ENCODE measurements around the gene ERFE. TPM values are rescaled to one million over a fixed set of nuclear protein-coding genes. Genes with fewer than 3 reads are reported as not detected.

Gene ERFE
- total RNA-seq, 1 donor from 2014 or later = 0.44 TPM

DNA sequence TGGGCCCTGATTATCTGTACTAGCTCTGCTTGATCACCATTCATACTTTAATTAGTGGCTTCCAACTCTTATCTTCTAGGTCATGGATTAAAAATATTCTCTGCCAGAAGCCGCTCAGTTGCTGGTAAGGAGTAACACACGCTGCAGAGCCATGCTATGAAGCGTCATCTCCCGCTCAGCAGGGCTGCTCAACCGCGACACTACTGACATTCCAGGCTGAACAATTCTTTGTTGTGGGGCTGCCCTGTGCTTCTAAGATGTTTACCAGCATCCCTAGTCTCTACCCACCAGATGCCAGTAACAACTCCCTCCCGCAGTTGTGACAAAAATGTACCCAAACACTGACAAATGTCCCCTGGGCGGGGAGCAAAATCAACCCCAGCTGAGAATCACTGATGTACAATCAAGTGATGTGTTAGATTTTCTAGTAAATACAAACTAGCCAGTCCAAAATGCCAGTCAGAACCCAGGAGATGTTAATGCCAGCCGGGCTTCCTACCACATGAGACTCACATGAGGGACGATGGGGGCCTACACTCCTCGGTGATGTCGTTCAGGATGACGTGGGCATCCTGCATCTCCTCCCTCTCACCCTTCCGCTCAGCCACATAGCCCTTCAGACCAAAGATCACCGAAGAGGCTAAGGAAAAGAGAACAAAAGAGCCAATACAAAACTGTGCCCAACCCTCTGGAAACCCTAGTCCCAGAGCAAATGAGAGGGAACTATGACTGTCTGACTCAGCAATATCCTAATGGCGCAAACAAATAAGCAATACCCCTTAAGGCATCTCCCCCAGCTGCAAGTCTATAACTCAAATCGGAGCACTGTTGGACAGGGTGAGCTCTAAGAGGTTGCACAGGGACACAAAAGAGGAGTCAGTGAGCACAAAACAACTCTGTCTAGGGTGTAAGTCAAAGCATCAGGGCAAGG lies 29.1 kb downstream of the ERFE start:
- Histone ChIP-seq H3K36me3 (peaks cover 100% of the 10 kb centered on the region), H3K4me1 (peaks cover 32% of the 10 kb centered on the region), H3K27ac (replicated peaks) (peak overlapping the region; percentile 28), H3K9me3 (replicated peaks) (no peaks in the 10 kb centered on the region), H3K27me3 (ENCODE audit: low read depth) (no peaks in the 10 kb centered on the region), H3K4me3 (no peak overlapping the region)
- intact Hi-C loops (cut with micrococcal nuclease) = no loop called here
- TF ChIP-seq, protein P1, sequence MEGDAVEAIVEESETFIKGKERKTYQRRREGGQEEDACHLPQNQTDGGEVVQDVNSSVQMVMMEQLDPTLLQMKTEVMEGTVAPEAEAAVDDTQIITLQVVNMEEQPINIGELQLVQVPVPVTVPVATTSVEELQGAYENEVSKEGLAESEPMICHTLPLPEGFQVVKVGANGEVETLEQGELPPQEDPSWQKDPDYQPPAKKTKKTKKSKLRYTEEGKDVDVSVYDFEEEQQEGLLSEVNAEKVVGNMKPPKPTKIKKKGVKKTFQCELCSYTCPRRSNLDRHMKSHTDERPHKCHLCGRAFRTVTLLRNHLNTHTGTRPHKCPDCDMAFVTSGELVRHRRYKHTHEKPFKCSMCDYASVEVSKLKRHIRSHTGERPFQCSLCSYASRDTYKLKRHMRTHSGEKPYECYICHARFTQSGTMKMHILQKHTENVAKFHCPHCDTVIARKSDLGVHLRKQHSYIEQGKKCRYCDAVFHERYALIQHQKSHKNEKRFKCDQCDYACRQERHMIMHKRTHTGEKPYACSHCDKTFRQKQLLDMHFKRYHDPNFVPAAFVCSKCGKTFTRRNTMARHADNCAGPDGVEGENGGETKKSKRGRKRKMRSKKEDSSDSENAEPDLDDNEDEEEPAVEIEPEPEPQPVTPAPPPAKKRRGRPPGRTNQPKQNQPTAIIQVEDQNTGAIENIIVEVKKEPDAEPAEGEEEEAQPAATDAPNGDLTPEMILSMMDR (IDR thresholded peaks at IDR 0.05; ENCODE audit: borderline replicate concordance) = no peak
- DNase-seq = no peak

DNA sequence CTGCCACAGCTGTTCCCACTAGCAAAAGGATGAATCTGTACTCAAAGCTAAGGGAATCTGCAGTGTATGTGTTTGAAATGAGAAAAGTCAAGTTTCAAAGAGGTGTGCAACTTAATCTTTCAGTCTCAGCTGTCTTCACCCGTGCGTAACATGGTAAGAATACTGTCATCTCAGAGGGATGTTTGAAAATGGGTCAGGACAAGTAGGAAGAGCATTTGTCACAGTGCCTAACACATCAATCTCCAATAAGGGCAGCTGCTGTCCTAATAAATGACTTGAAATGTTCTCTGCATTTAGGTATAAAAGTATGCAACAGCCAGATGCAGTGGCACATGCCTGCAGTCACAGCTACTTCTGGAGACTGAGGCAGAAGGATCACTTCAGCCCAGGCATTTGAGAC lies 31.7 kb downstream of the ERFE start:
- no peaks in the 10 kb centered on the region for H3K9me3 ChIP-seq (replicated peaks)
- no peak for DNase-seq
- H3K4me1 ChIP-seq = peaks cover 25% of the 10 kb centered on the region
- no peaks in the 10 kb centered on the region for H3K27me3 ChIP-seq (ENCODE audit: low read depth)
- no peak overlapping the region for H3K27ac ChIP-seq (replicated peaks)
- intact Hi-C loops (cut with micrococcal nuclease) = no loop called here
- H3K4me3 ChIP-seq = no peak overlapping the region
- TF ChIP-seq, protein P1 (IDR thresholded peaks at IDR 0.05; ENCODE audit: borderline replicate concordance) = no peak
- H3K36me3 ChIP-seq = peaks cover 91% of the 10 kb centered on the region

DNA sequence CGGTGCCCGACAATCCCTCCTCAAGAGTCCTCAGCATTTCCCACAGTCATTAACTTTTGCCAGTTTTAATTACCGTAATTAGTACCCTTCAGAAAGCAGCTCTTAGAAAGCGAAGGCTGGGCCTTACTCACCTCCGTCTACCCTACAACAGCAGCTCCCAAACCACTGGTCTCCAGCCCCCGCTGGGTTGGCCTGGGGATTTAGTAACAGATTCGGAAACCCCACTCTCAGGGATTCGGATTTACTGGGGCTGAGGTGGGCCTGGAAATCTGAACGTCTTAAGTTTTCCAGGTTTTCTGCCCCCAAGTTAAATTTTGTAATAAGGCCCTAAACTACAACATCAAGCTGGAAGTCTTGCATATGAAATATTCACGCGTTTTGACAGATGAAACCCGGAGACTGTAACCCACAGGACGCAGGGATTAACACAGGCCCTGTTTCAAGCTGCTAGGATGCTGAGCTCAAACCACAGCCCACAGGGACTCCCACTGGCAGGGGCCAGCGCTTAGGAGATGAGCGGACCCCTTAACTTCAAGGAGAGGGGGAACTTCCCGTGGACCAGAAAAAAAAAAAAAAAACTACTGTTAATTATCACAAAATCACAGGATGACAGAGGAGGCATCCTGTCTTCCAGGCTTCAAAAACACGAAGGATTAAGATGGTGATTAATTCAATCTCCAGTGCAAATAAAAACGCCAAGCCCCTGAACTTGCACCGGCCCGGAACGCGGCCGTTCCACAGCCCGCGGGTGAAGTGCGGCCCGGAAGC lies 43.7 kb downstream of the ERFE start:
- TF ChIP-seq, protein P1 (IDR thresholded peaks at IDR 0.05; ENCODE audit: borderline replicate concordance) = no peak
- intact Hi-C loops (cut with micrococcal nuclease) = no loop called here
- Histone ChIP-seq H3K27ac (replicated peaks) (peak overlapping the region; percentile 98), H3K4me3 (peak overlapping the region; percentile 84), H3K27me3 (ENCODE audit: low read depth) (no peaks in the 10 kb centered on the region), H3K4me1 (peaks cover 59% of the 10 kb centered on the region), H3K9me3 (replicated peaks) (no peaks in the 10 kb centered on the region), H3K36me3 (no peaks in the 10 kb centered on the region)
- no peak for DNase-seq

DNA sequence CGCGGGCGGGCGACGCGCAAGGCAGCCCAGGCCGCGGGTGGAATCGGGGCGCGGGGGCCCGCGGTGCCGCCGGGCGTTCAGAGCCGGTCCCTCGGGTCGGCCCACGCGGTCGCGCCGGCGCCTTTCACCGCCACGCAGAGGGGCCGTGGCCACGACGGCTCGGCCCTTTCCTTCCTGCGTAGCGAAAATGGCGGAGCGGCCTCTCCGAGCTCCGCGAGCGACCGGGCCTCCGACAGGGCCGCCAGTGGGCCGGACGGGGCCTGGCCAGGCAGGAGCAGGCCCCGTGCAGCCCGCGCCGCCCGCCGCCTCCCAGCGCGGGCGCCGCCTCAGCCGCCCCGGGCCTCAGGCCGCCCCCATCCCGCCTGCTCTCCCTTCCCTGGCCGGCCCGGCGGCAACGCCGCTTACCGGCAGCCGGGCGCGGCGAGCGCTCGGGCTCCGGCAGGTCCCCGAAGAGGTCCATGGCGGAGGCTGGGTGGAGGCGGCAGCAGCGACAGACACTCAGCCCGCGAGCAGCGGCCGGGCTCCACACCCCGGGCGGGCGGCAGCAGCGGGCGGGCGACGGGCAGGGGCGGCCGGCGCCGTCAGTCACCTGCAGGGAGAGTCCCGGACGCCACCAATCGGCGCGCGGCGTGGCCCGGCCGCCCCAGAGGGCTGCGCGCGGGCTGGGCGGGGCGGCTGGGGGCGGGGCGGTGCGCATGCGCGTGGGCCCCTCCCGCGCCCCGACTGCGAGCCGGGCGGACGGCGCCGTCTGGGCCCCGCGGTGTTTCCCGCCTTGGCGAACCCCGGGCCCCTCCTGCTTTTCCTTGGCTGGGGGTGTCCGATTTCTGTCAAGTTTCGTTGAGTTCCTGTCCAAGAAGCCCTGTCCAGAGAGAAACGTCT lies 44.6 kb downstream of the ERFE start, which contains the start of gene ILKAP:
ILKAP (minus strand) TSS at position 602 of the 879 bp plus-strand sequence; CDS start at position 460, 142 bp downstream.
- Histone ChIP-seq H3K9me3 (replicated peaks) (no peaks in the 10 kb centered on the region), H3K36me3 (no peaks in the 10 kb centered on the region), H3K27ac (replicated peaks) (peak within 1 kb of the TSS; percentile 98), H3K4me3 (peak within 1 kb of the TSS; percentile 84), H3K27me3 (ENCODE audit: low read depth) (no peaks in the 10 kb centered on the region), H3K4me1 (peaks cover 53% of the 10 kb centered on the region)
- TF ChIP-seq, protein P1 (IDR thresholded peaks at IDR 0.05; ENCODE audit: borderline replicate concordance) = peak; percentile 6
- intact Hi-C loops (cut with micrococcal nuclease) = no loop called here
- peak; percentile 89 for DNase-seq

All from left ventricle myocardium inferior (tissue), 1 donor.